ENCODE measurements around the gene SLC10A7.

The SLC10A7 gene

GRCh38 chr4:146346276-146346675, 175.5 kb downstream of the SLC10A7 start:
- DNase-seq, result no peak

- DNase-seq, result no peak
Observed at GRCh38 chr4:146343776-146344175, 178.0 kb downstream of the SLC10A7 start.

DNA sequence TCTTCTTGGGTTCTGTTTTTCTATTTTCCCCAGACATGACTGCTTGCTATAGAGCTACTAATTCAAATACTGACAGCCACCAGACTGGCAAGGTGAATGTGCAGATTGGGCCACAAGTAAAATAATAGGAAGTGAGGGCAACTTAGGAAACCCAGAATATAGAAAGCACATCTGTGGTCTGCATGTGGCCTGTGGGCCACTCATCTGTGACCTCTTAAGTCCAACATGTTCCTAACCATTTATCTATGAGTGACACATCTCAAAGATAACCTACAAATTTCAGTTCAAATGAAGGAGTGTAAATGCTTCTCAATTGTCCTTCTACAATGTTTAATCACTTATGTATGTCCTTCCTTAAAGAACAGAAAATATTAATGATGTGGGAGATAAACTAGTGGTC, 178.5 kb downstream of the SLC10A7 start:
- peak; percentile 43 for DNase-seq

- no peak for DNase-seq
Observed at GRCh38 chr4:146342600-146343192, 179.0 kb downstream of the SLC10A7 start.

GRCh38 chr4:146340798-146341197, 180.9 kb downstream of the SLC10A7 start:
- no peak for DNase-seq

DNA sequence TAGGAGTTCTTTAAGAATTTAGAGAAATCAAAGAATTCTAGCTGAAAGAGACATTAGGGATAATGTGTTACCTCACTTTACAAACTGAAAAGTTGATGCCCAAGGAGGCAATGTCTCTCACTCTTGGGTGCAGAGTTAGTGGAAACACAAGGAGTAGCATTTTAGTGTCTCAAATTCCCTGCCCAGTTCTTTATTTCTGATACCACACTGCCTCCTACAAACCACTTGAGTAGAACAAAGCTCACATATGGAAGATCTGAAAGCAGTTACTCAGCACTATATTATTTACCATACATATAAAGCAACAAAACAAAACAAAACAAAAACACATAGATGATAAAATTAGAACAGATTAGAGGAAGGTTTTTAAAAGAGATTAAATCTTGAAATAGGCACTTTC, 183.2 kb downstream of the SLC10A7 start:
- DNase-seq, result no peak

DNA sequence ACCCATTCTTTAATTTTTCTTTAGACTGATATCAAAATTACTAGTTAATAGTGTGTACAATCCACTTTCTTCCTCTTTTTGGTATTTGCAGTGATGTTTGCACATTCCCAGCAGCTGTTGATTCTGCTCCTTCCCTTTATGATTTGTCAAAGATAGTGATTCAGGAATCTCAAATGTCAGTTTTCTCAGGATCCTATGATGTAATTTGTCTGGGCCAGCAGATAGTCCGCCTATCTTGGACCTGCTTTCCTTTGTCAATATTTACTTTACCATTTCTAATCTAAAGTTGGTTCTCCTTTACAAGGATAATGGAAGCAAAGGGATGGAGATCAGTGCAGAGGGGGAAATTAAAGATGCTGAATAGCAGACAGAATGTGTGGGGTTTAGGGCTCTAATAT, 185.3 kb downstream of the SLC10A7 start:
- DNase-seq, result no peak

- no peak for DNase-seq
Observed at GRCh38 chr4:146335763-146336409, 185.9 kb downstream of the SLC10A7 start.

- no peak for DNase-seq
Observed at GRCh38 chr4:146334862-146335449, 186.8 kb downstream of the SLC10A7 start.

DNA sequence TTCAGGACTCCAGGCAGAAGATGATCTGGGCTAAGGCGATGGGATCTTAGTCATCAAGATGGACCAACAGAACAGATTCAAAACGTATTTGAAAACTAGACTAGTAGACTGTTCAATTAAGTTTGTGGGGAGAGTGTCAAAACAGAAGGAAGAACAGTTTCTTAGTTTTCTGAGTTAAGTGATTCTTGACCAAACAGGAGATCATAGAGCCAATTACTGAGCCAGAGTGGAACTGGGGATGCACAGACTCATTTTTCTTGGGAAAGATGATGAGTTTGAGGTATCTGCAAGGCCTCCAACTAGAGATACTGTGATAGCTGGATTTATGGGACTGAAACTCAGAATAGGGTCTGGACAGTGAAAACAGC, 187.9 kb downstream of the SLC10A7 start:
- no peak for DNase-seq

DNA sequence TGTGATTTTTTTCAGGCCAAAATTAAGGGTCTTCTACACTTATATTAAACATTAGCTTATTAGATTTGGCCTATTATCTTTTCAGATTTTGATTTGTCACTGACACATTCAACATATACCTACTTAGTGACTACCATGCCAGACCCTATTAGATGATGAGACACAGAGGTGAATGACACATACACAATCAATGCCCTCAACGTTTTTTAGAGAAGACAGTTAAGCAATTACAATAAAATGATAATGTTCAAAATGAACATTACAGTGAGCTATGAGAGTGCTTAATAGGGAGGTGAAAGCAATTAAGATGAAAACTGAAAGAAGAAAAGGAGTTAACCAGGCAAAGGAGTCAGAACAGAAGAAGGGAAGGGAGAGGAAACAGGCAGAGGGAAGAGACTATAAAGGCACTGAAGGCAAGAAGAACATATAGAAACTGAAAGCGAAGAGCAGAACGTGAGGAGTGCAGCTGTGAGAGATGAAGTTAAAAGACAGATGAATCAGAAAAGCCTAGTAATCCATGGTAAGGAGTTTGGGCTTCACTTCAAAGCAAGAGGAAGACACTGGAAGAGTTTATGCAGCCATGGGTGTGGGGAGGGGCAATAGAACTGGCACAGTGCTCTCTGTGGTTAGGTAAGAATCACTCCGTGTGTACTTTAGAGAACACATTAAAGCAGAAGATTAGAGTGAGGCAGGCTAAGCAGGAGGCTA, 188.4 kb downstream of the SLC10A7 start:
- peak; percentile 85 for DNase-seq

GRCh38 chr4:146330392-146330791, 191.3 kb downstream of the SLC10A7 start:
- no peak for DNase-seq

- no peak for DNase-seq
Observed at GRCh38 chr4:146329050-146329716, 192.6 kb downstream of the SLC10A7 start.

DNA sequence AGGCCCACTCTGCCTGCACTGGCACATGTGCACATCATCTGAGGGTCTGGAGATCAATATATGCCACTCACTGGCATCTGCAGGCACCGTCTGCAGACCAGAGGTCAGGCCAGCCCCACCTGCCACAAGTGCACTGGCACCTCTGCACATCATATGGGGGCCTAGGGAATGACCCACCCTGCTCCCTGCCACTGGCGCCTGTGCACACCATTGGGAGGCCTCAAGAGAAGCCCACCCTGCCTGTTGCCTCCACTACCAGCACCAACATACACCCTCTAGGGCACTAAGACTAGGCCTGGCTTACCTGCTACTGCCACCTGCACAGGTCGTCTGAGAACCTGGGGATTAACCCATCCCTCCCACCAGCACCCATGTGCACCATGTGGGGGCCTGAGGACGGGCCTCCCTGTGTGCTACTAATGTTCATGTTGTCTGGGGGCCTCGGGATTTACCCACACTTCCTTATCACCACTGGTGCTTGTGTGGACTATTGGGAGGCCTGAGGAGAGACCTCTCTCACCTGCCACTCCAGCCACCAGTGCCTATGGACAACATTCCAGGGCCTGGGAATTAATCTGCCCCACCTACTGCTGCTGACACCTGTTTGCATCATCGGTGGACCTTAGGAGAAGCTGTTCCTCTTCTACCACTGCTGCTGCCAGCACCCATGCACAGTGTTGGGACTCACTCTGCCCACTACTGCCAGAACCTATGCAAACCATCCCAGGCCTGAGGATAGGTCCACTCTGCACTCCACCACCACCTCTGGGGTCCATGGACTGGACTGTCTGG, 193.7 kb downstream of the SLC10A7 start:
- no peak for DNase-seq

- DNase-seq, result no peak
Observed at GRCh38 chr4:146318894-146319293, 202.8 kb downstream of the SLC10A7 start.

- DNase-seq, result no peak
Observed at GRCh38 chr4:146317783-146318182, 204.0 kb downstream of the SLC10A7 start.

DNA sequence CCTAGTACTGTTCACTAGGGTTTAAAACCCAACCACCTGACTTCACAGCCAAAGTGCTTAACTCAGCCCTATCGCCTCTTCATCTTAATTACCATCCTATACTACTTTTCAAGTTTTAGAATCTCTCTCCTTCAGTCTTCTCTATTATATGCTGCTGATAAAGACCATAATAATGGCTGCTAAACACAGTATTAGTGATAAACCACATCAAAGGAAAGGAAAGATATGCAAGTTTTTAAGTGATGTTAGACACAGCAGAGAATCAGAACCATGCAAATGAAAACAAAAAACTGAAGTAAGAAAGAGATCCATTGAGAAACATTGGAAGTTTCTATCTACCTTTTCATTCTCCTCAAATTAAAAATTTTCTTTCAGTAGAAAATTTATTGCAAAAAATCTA, 206.6 kb downstream of the SLC10A7 start:
- DNase-seq, result no peak

- no peak for DNase-seq
Observed at GRCh38 chr4:146311238-146311970, 210.3 kb downstream of the SLC10A7 start.

DNA sequence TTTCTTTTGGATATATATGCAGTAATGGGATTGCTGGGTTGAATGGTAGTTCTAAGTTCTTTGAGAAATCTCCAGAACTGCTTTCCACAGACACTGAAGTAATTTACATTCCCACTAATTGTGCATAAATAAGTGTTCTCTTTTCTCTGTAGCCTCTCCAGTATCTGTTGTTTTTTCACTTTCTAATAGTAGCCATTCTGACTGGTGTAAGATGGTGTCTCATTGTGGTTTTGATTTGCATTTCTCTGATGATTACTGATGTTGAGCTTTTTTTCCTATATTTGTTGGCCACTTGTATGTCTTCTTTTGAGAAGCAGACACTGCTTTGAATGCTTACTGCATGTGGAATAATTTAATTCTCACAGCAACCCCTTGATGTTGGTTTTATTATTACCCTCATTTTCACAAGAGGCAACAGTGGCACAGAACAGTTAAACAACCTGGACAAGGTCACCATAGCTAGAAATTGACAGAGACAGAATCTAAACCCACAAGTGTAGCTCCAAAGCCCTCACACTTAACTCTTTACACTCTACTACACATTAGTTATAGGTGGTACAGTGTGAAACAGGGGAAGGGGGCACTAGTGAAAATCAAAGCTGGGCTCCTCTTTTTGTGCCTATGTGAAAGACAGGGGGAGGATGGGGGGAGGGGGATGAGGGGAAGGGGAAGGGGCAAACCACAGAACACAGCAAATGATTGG, 211.3 kb downstream of the SLC10A7 start:
- no peak for DNase-seq

DNA sequence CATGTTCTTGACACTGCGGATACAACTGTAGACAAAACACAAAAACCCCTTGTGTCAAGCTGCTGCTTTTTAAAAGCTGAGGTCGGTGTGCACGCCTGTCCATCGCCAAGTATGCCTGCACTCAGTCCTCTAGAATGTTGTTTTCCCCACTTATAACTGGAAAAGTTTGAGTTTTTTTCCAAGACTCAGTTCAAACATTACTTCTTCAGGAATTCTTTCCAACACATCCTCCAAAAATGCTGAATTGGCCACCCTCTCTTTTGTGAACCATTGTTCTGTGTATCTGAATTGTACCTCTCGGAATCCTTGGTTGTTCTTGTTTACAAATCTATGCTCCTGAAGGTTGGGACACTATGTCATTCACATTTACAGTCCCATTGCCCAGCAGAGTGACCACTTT, 212.8 kb downstream of the SLC10A7 start:
- no peak for DNase-seq

GRCh38 chr4:146302822-146303221, 218.9 kb downstream of the SLC10A7 start:
- DNase-seq, result no peak

Measured in MV-4-11 (cell line).